SK-N-DZ (cell line): ENCODE data around the gene JARID2.

Experiments
- DNase-seq: peaks from one replicate; pipeline ENCODE4 v3.0.0-alpha.2; 2015; ENCODE audit warnings: low spot score
- small RNA-seq, 2 experiments: library from RNA; depleted of rRNA; stranded (forward); fragments of <200 nt; gene quantifications; one replicate each; pipeline ENCODE3, GENCODE V24; 2014

The JARID2 gene

DNA sequence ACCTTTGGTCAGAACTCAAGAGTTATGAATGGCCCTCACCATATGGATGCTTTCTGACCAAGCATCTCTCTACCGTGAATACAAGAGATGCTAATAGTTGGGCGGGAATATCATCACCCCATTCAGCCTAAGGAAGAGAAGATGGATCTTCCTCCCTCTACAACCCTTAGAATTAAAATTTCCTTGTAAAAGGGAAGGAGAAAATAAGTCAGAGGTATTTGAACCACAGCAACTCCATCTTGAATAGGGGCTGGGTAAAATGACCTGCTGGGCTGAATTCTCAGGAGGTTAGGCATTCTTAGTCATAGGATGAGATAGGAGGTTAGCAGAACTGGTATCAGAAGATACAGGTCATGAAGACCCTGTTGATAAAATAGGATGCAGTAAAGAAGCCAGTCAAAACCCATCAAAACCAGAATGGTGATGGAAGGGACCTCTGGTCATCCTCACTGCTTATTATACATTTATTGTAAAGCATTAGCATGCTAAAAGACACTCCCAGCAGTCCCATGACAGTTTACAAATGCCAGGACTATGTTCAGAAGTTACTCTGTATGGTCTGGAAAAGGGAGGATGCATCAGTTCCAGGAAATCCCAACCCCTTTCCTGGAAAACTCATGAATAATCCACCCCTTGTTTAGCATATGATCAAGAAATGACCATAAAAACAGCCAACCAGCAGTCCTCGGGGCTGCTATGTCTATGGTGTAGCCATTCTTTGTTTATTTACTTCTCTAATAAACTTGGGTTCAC is 315.8 kb downstream of the JARID2 start:
- DNase-seq: no peak

- DNase-seq: no peak
Measured at GRCh38 chr6:15562977-15563376, 317.1 kb downstream of the JARID2 start.

DNA sequence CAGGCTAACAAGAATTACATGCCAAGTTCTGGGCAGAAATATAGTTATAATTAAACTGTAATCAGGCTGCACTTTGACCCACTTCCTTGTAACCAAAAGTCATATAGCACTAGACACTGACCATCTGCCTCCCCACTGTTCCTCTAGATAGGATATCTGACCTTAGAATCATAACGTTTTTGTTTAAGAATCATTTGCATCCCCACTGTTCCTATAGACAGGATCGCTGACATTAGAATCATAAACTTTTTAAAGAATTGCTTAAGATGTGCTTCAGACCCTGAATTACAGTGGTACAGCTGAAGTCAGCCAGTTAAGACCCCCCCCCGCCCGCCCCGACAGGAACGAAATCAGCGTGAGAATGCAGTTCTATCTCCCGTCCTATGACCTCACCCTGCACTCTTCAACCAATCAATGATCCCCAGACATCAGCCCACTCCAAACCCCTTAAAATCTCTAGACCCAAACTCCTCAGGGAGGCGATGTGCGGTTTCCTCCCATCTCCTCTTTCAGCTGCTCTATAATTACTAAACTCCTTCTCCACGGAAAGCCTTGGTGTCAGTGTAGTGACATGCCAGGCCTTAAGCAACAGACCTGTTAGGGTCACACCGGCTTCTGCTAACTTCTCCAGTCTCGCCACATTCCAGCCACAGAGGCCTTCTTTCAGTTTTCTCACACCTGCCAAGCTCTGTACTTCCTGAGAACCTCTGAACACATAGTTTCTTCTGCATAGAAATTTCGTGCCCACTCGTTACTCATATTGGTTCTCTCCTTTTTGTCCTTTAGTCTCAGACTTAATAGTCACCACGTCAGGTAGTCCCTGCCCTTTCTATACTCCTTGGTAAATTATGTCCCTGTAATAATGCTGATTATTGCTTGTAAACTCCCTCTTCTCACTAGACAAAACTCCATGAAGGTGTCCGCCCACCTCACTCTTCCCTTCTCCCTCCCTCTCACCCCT is 323.4 kb downstream of the JARID2 start:
- no peak for DNase-seq

DNA sequence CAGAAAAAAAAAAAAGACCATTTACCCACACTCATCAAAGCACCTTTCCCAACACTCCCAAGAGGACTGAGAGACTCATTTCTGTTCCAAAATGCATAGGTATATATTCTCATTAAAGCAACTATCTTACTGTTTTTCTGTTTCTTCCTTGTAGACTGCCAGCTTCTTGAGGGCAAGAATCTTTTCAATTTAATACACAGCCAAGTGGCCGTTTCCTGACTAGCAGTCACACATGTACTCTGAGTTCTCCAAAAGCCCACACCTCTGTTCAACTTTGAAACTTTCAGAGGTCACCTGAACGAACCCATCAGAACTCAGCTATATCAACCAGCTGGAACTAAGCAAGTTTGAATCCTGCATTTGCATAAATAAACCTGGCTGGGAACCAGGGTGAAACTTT is 324.3 kb downstream of the JARID2 start:
- DNase-seq: no peak

Small RNAs within 50 kb of the gene (small RNA-seq; reads per million reads assigned to genes)
- gene RF00001: 0 reads per million in 2 experiments
- gene RNU6-522P: 0.03 to 0.04 reads per million in 2 experiments
- gene RNU6-645P: 0 reads per million in 2 experiments
